IPS DF 6.9 (cell line): Measurements from ENCODE around the gene ZMYND8.

ENCODE experiments used
- DNase-seq: peaks from one replicate; pipeline ENCODE4 v3.0.0-alpha.2; 2013; ENCODE audit warnings: low read depth, low spot score
- H3K27ac ChIP-seq: one replicate; pipeline ENCODE4 v1.5.1; 2013; ENCODE audit warnings: low read length, control low read depth
- H3K27me3 ChIP-seq: 2 replicates; pipeline ENCODE4 v1.6.1; 2013; ENCODE audit warnings: mild to moderate bottlenecking, low read length; ENCODE audit not compliant: control insufficient read depth, insufficient read depth
- H3K36me3 ChIP-seq: 2 replicates; pipeline ENCODE4 v1.6.1; 2013; ENCODE audit warnings: low read length; ENCODE audit not compliant: control insufficient read depth, insufficient read depth
- H3K4me1 ChIP-seq: 2 replicates; pipeline ENCODE4 v1.6.1; 2013; ENCODE audit warnings: low read length; ENCODE audit not compliant: control insufficient read depth, insufficient read depth
- H3K4me3 ChIP-seq: 2 replicates; pipeline ENCODE4 v1.5.1; 2013; ENCODE audit warnings: mild to moderate bottlenecking, low read length
- H3K9me3 ChIP-seq: 2 replicates; pipeline ENCODE4 v1.6.1; 2013; ENCODE audit warnings: low read length, inconsistent platforms; ENCODE audit not compliant: control insufficient read depth, insufficient read depth
- WGBS: extraction: QIAGEN DNeasy Blood & Tissue Kit; methylation state at CpG from one replicate; pipeline ENCODE4 v1.1.7; 2013; ENCODE audit warnings: mixed read lengths, missing lambda C conversion rate; ENCODE audit not compliant: insufficient read length, insufficient coverage; 5-methylcytosine and 5-hydroxymethylcytosine counted together

The ZMYND8 gene

GRCh38 chr20:47174456-47175243 is 181.8 kb downstream of the ZMYND8 start:
- no peaks in the 10 kb centered on the region for H3K4me1 ChIP-seq
- no peaks in the 10 kb centered on the region for H3K27me3 ChIP-seq

DNA sequence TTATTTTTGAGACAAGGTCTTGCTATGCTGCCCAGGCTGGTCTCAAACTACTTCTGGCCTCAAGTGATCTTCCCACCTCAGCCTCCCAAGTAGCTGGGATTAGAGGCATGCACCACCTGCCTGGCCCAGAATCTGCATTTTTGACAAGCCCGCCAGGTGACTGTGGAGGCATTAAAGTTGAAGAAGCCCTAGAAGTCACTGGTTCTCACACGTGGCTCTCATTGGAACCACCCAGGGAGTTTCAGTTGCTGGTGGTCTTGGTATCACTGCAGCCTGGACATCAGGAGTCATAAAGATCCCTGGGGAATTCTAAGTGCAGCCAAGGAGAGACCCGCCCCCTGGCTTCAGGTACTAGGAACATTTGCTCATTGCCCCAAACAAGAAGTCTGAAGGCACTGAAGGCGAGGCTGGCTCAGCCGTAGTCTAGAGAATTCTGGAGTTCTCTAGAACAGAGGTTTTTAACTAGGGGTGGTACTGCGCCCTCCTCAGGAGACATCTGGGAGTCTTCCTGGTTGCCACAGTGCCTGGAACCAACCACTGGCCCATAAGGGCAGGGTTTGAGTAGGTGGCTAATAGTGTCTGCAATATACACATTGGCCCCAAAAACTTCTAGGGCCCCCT is 182.8 kb downstream of the ZMYND8 start:
- DNase-seq = no peak
- Histone ChIP-seq H3K36me3 (no peaks in the 10 kb centered on the region), H3K4me1 (no peaks in the 10 kb centered on the region), H3K27ac (no peak overlapping the region), H3K4me3 (no peak overlapping the region), H3K9me3 (no peaks in the 10 kb centered on the region), H3K27me3 (no peaks in the 10 kb centered on the region)
- WGBS = no CpG with 5 or more reads among the region's 6 CpGs

More at GRCh38 chr20:47174456-47175243, 181.8 kb downstream of the ZMYND8 start:
- no CpG with 5 or more reads among the region's 21 CpGs for WGBS
- H3K27ac ChIP-seq = no peak overlapping the region
- H3K9me3 ChIP-seq = no peaks in the 10 kb centered on the region
- H3K36me3 ChIP-seq = no peaks in the 10 kb centered on the region
- no peak for DNase-seq
- H3K4me3 ChIP-seq = no peak overlapping the region

DNA sequence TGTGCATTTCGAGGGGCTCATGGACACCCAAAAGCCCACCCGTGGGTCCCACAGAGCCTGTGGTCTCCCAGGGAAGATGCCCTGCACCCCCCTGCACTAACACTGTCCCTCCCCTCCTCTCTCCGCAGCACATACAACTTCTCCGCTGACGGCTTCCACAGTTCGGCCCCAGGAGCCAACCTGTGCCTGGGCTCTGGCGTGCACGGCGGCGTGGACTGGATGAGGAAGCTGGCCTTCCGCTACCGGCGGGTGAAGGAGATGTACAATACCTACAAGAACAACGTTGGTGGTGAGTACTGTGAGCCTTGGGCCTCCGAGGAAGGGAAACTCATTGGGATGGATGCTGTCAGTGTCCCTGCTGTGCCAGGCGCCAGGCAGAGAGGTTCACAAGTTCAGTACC is 183.9 kb downstream of the ZMYND8 start:
- no peaks in the 10 kb centered on the region for H3K27me3 ChIP-seq
- no peak overlapping the region for H3K4me3 ChIP-seq
- no CpG with 5 or more reads among the region's 16 CpGs for WGBS
- H3K27ac ChIP-seq = no peak overlapping the region
- no peaks in the 10 kb centered on the region for H3K4me1 ChIP-seq
- no peak for DNase-seq
- H3K36me3 ChIP-seq = no peaks in the 10 kb centered on the region
- H3K9me3 ChIP-seq = no peaks in the 10 kb centered on the region

DNA sequence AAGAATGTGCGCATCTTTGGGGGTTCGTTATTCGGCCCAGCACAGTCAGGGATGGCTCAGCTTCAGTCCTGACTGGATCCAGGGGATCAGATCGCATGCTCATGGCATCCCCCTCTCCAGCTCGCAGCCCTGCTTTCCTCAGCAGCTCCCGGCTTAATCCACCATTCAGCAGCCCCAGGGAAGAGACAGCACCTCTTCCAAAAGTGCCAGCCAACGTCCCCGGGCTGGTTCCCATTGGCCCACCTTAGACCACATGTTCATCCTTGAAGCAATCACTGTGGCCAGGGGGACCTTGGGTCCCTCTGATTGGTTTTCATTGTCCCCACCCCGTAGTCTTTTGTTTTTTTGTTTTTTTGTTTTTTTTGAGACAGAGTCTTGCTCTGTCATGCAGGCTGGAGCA is 188.7 kb downstream of the ZMYND8 start:
- no peaks in the 10 kb centered on the region for H3K36me3 ChIP-seq
- no peak for DNase-seq
- H3K9me3 ChIP-seq = no peaks in the 10 kb centered on the region
- no peaks in the 10 kb centered on the region for H3K27me3 ChIP-seq
- no CpG with 5 or more reads among the region's 9 CpGs for WGBS
- H3K27ac ChIP-seq = no peak overlapping the region
- no peak overlapping the region for H3K4me3 ChIP-seq
- no peaks in the 10 kb centered on the region for H3K4me1 ChIP-seq

GRCh38 chr20:47165376-47165865 is 191.1 kb downstream of the ZMYND8 start:
- WGBS = no CpG with 5 or more reads among the region's 4 CpGs
- Histone ChIP-seq H3K27me3 (no peaks in the 10 kb centered on the region), H3K4me1 (no peaks in the 10 kb centered on the region), H3K36me3 (no peaks in the 10 kb centered on the region), H3K9me3 (no peaks in the 10 kb centered on the region), H3K4me3 (no peak overlapping the region), H3K27ac (no peak overlapping the region)
- no peak for DNase-seq

GRCh38 chr20:47164140-47164539 is 192.4 kb downstream of the ZMYND8 start:
- no peaks in the 10 kb centered on the region for H3K4me1 ChIP-seq
- no CpG with 5 or more reads among the region's 13 CpGs for WGBS
- H3K27ac ChIP-seq = no peak overlapping the region
- DNase-seq = no peak
- H3K27me3 ChIP-seq = no peaks in the 10 kb centered on the region
- H3K4me3 ChIP-seq = no peak overlapping the region
- no peaks in the 10 kb centered on the region for H3K9me3 ChIP-seq
- no peaks in the 10 kb centered on the region for H3K36me3 ChIP-seq

GRCh38 chr20:47161411-47161810 is 195.1 kb downstream of the ZMYND8 start:
- H3K36me3 ChIP-seq = no peaks in the 10 kb centered on the region
- H3K4me3 ChIP-seq = no peak overlapping the region
- no peak overlapping the region for H3K27ac ChIP-seq
- no peaks in the 10 kb centered on the region for H3K4me1 ChIP-seq
- no peaks in the 10 kb centered on the region for H3K9me3 ChIP-seq
- no peaks in the 10 kb centered on the region for H3K27me3 ChIP-seq
- WGBS = no CpG with 5 or more reads among the region's 10 CpGs
- no peak for DNase-seq

DNA sequence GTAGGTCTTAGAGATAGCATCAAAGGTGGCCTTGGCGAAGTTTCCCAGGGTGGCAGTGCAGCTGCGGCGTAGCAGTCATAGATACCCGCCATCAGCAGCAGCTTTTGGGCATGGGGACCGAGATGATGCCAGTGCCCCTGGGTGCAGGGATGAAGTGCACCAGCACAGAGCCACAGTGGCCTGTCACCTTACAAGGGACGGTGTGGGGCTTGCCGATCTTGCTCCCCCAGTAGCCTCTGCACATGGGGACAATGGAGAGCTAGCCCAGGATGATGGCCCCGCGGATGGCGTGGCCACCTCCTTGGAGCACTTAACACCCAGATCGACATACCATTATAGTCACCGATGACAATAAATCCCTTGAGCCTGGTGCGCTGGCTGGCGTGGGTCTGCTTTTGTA is 195.5 kb downstream of the ZMYND8 start:
- no CpG with 5 or more reads among the region's 14 CpGs for WGBS
- H3K27ac ChIP-seq = no peak overlapping the region

GRCh38 chr20:47160240-47160639 is 196.3 kb downstream of the ZMYND8 start:
- Histone ChIP-seq H3K9me3 (no peaks in the 10 kb centered on the region), H3K4me3 (no peak overlapping the region), H3K27ac (no peak overlapping the region), H3K4me1 (no peaks in the 10 kb centered on the region), H3K36me3 (no peaks in the 10 kb centered on the region), H3K27me3 (no peaks in the 10 kb centered on the region)
- no CpG with 5 or more reads among the region's 7 CpGs for WGBS
- DNase-seq = no peak

More for the DNA sequence above, 195.5 kb downstream of the ZMYND8 start:
- Histone ChIP-seq H3K27me3 (no peaks in the 10 kb centered on the region), H3K36me3 (no peaks in the 10 kb centered on the region), H3K4me1 (no peaks in the 10 kb centered on the region), H3K9me3 (no peaks in the 10 kb centered on the region), H3K4me3 (no peak overlapping the region)
- no peak for DNase-seq
